HG03135 (cell line): ENCODE results near the gene PHLPP1.
A peak's percentile ranks its signal among the peaks of the same experiment; 100 is the strongest.

Experiments used
- ATAC-seq: cut with Tn5 transposase; IDR thresholded peaks from one replicate; pipeline ENCODE4 v1.9.1; 2021; ENCODE audit warnings: mild to moderate bottlenecking, moderate library complexity; ENCODE audit not compliant: unreplicated experiment

Gene PHLPP1

GRCh38 chr18:62928326-62928725 is 213.0 kb downstream of the PHLPP1 start:
- no peak for ATAC-seq

GRCh38 chr18:62933261-62933887 is 218.0 kb downstream of the PHLPP1 start:
- ATAC-seq, result no peak

- no peak for ATAC-seq
Measured at GRCh38 chr18:62935994-62936393, 220.7 kb downstream of the PHLPP1 start.

- no peak for ATAC-seq
Measured at GRCh38 chr18:62937065-62937464, 221.7 kb downstream of the PHLPP1 start.

GRCh38 chr18:62938006-62938405 is 222.7 kb downstream of the PHLPP1 start:
- ATAC-seq, result no peak

- peak; percentile 81 for ATAC-seq
Measured at GRCh38 chr18:62938487-62938886, 223.1 kb downstream of the PHLPP1 start.

GRCh38 chr18:62939433-62939832 is 224.1 kb downstream of the PHLPP1 start:
- no peak for ATAC-seq

GRCh38 chr18:62939926-62940325 is 224.6 kb downstream of the PHLPP1 start:
- ATAC-seq, result no peak

GRCh38 chr18:62942578-62942977 is 227.2 kb downstream of the PHLPP1 start:
- ATAC-seq, result no peak

- no peak for ATAC-seq
Measured at GRCh38 chr18:62944454-62944853, 229.1 kb downstream of the PHLPP1 start.

- ATAC-seq, result no peak
Measured at GRCh38 chr18:62948788-62949187, 233.4 kb downstream of the PHLPP1 start.

- no peak for ATAC-seq
Measured at GRCh38 chr18:62950246-62950645, 234.9 kb downstream of the PHLPP1 start.

- ATAC-seq, result no peak
Measured at GRCh38 chr18:62952807-62953206, 237.5 kb downstream of the PHLPP1 start.

GRCh38 chr18:62953663-62954062 is 238.3 kb downstream of the PHLPP1 start:
- no peak for ATAC-seq

- ATAC-seq, result no peak
Measured at GRCh38 chr18:62954366-62954765, 239.0 kb downstream of the PHLPP1 start.

GRCh38 chr18:62957885-62958472 is 242.6 kb downstream of the PHLPP1 start:
- ATAC-seq, result no peak

- no peak for ATAC-seq
Measured at GRCh38 chr18:62959481-62959880, 244.1 kb downstream of the PHLPP1 start.

GRCh38 chr18:62963507-62963906 is 248.2 kb downstream of the PHLPP1 start:
- no peak for ATAC-seq

- no peak for ATAC-seq
Measured at GRCh38 chr18:62964432-62964831, 249.1 kb downstream of the PHLPP1 start.

- no peak for ATAC-seq
Measured at GRCh38 chr18:62967089-62967488, 251.7 kb downstream of the PHLPP1 start.

- ATAC-seq, result no peak
Measured at GRCh38 chr18:62973689-62974088, 258.3 kb downstream of the PHLPP1 start.

- no peak for ATAC-seq
Measured at GRCh38 chr18:62974388-62974787, 259.0 kb downstream of the PHLPP1 start.
